Adrenal gland (tissue), 12 donors: ENCODE measurements around the gene EPS8L2. TPM values are rescaled to one million over a fixed set of nuclear protein-coding genes. Genes with fewer than 3 reads are reported as not detected.

Source experiments
- DNase-seq, 7 donors: peaks; one replicate each; pipeline ENCODE4 v3.0.0-alpha.2; 2019 to 2020
- H3K27ac ChIP-seq, 5 donors: fragments of 200-600 bp; sonication (generic) in 4 of 5; 1 replicate in 3 of 5; 2 replicates in 2 of 5; pipeline versions ENCODE4 v1.5.1 to v1.8.0; 2016 to 2020; ENCODE audit warnings: mild to moderate bottlenecking in 1 of 5
- H3K27me3 ChIP-seq: fragments of 200-600 bp; 2 replicates; pipeline ENCODE4 v1.8.0; 2021
- H3K36me3 ChIP-seq, 2 donors: fragments of 200-600 bp; replicated peaks in 1 of 2; 1 replicate in 1 of 2; 2 replicates in 1 of 2; pipeline versions ENCODE4 v1.5.1 to v1.8.0; 2018 to 2022
- H3K4me1 ChIP-seq, 2 donors: fragments of 200-600 bp; replicated peaks in 1 of 2; 1 replicate in 1 of 2; 2 replicates in 1 of 2; pipeline versions ENCODE4 v1.5.1 to v1.8.0; 2018 to 2021
- H3K4me3 ChIP-seq, 4 donors: fragments of 200-600 bp; sonication (generic) in 3 of 4; one replicate each; pipeline ENCODE4 v1.5.1; 2016 to 2018
- H3K9me3 ChIP-seq, 3 donors: fragments of 200-600 bp; sonication (generic) in 1 of 3; replicated peaks in 1 of 3; 1 replicate in 2 of 3; 2 replicates in 1 of 3; pipeline versions ENCODE4 v1.5.1 to v1.8.0; 2016 to 2021
- POLR2A ChIP-seq, 2 donors: fragments of 450-650 bp; IDR thresholded peaks; one replicate each; pipeline ENCODE4 v1.6.1; 2017; ENCODE audit warnings: antibody characterized with exemption in 2 of 2, mild to moderate bottlenecking in 2 of 2, moderate library complexity in 1 of 2
- WGBS, 4 donors: extraction: QIAGEN DNeasy Blood & Tissue Kit in 2 of 4; methylation state at CpG; one replicate each; pipeline versions ENCODE4 v1.1.5 to v1.1.7; 2013 to 2017; 5-methylcytosine and 5-hydroxymethylcytosine counted together
- intact Hi-C, 2 donors: fragments of 100-400 bp; cut with DNase I; formaldehyde crosslinking; loops; one replicate each; pipeline versions ENCODE4 v1.14.1 to v1.15.0; 2022 to 2023
- polyA plus RNA-seq, 3 donors: library from polyadenylated mRNA; stranded (reverse); fragments of 200-250 nt in 2 of 3; fragments of 350-450 nt in 1 of 3; fragmentation: Illumina TruSeq in 1 of 3; extraction: RNeasy Lipid Tissue Mini Kit (QIAGEN cat#74804) in 1 of 3; gene quantifications; one replicate each; pipeline ENCODE4 v1.2.3, GENCODE V29; 2013 to 2014
- total RNA-seq, 9 donors: library from RNA; depleted of rRNA in 4 of 9; stranded (reverse); fragments of >200 nt in 4 of 9; fragments of 120-200 nt in 1 of 9; fragmentation: NEBNext Ultra II Directional in 1 of 9; extraction: Animal tissue kit (Norgen Biotek cat#: 25700) in 1 of 9; gene quantifications; one replicate each; pipeline versions ENCODE4 v1.1.0 to v1.2.4, GENCODE V29; 2013 to 2023
- TF ChIP-seq, protein P1 (sequence below), 6 experiments: fragments of 450-650 bp in 4 of 6; fragments of 200-600 bp in 2 of 6; sonication (generic) in 1 of 6; IDR thresholded peaks; 1 replicate in 5 of 6; 2 replicates in 1 of 6; pipeline versions ENCODE4 v1.5.1 to v1.8.0; 2016 to 2021; ENCODE audit warnings: antibody characterized with exemption in 6 of 6, mild to moderate bottlenecking in 2 of 6, moderate library complexity in 1 of 6
- donor health status: healthy with polysubstance abuse.
- donor health status: Bipolar disorder and iron deficiency.
- donor health status: DM: yes; HTN: yes; CAD: no.
- donor health status: DM: no; HTN: no; CAD: no.
- donor health status: DM: no; HTN: no; CAD: no.
- donor health status: DM: yes; HTN: yes; CAD: no.

The EPS8L2 gene
- total and polyA plus RNA-seq, 12 donors: 2.7 to 57.7 (median 33.0) TPM

DNA sequence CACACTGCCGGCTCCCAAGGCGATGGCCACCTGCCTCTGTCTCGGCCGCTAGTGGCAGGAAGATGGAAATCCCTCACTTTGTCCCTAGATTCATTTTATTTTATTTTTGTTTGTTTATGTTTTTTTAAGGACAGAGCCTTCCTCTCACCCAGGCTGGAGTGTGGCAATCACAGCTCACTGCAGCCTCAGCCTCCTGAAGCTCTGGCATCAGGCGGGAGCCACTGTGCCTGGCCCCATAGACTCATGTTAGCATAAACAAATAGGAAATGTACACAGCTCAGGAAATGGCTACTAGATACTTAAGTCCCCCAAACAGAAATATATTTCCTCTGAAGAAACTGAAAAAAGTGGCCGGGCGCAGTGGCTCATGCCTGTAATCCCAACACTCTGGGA is 6.9 kb upstream of the EPS8L2 start:
- TF ChIP-seq POLR2A (IDR thresholded peaks at IDR 0.05): no peak
- TF ChIP-seq, protein P1, sequence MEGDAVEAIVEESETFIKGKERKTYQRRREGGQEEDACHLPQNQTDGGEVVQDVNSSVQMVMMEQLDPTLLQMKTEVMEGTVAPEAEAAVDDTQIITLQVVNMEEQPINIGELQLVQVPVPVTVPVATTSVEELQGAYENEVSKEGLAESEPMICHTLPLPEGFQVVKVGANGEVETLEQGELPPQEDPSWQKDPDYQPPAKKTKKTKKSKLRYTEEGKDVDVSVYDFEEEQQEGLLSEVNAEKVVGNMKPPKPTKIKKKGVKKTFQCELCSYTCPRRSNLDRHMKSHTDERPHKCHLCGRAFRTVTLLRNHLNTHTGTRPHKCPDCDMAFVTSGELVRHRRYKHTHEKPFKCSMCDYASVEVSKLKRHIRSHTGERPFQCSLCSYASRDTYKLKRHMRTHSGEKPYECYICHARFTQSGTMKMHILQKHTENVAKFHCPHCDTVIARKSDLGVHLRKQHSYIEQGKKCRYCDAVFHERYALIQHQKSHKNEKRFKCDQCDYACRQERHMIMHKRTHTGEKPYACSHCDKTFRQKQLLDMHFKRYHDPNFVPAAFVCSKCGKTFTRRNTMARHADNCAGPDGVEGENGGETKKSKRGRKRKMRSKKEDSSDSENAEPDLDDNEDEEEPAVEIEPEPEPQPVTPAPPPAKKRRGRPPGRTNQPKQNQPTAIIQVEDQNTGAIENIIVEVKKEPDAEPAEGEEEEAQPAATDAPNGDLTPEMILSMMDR (IDR thresholded peaks at IDR 0.05): no peak
- no peak for DNase-seq
- WGBS, 4 donors: 94 to 97% (median 95%) methylated on average over 7 of the region's 7 CpGs
- H3K36me3 ChIP-seq: no peaks in the 10 kb centered on the region
- no peaks in the 10 kb centered on the region for H3K9me3 ChIP-seq
- H3K4me3 ChIP-seq: no peak overlapping the region
- peaks cover 21 to 25% of the 10 kb centered on the region in 2 donors for H3K4me1 ChIP-seq
- intact Hi-C loops: no loop called here
- H3K27me3 ChIP-seq: no peaks in the 10 kb centered on the region
- no peak overlapping the region for H3K27ac ChIP-seq

- no peak for DNase-seq
- 83 to 100% (median 90%) methylated on average over 1 of the region's 1 CpG for WGBS, 4 donors
- H3K36me3 ChIP-seq: no peaks in the 10 kb centered on the region
- H3K4me3 ChIP-seq: no peak overlapping the region
- intact Hi-C loops: no loop called here
- H3K9me3 ChIP-seq: no peaks in the 10 kb centered on the region
- TF ChIP-seq POLR2A (IDR thresholded peaks at IDR 0.05): no peak
- H3K27ac ChIP-seq: no peak overlapping the region
- H3K27me3 ChIP-seq: no peaks in the 10 kb centered on the region
- H3K4me1 ChIP-seq: peaks cover 15 to 25% of the 10 kb centered on the region in 2 donors
Measured at GRCh38 chr11:699753-700152, 6.3 kb upstream of the EPS8L2 start.

DNA sequence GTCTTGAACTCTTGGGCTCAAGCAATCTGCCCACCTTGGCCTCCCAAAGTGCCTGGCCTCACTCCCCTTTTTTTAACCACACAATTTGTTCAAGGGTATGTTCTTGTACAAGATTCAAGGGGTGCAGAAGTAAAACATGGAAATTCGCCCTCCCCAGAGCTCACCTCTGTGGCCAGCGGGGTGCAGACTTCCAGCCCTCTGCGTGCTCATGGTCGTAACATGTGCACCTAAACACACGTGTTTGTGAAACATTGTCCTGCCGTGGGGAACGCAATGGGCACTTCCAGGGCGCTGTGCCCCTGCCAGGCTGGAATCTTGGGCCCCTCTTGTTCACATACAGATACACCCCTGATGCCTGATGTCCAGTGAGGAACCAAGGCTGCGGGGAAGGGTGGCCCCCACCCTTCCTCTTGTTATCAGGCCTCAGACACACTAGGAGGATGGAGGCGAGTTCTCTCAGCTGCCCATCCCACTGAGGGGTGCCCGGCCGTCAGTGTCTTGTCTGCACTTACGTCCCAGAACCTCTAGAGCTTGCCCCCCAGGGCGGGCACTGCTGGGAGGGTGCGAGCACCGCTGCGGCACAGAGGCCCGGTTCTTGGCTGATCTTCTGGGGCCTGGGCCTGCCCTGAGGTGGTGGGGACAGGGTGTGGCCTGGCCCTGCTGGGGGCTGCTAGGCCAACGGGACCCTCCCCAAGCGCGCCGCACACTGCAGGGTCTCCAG is 4.1 kb upstream of the EPS8L2 start:
- Histone ChIP-seq H3K27me3 (no peaks in the 10 kb centered on the region), H3K27ac (no peak overlapping the region), H3K9me3 (no peaks in the 10 kb centered on the region), H3K4me3 (no peak overlapping the region), H3K36me3 (no peaks in the 10 kb centered on the region), H3K4me1 (peaks cover 20 to 30% of the 10 kb centered on the region in 2 donors)
- peak in 1 of 7 donors; percentile 11 for DNase-seq
- WGBS, 4 donors: 95 to 96% (median 95%) methylated on average over 12 to 22 of the region's 22 CpGs
- TF ChIP-seq, protein P1 (IDR thresholded peaks at IDR 0.05): no peak
- no peak for TF ChIP-seq POLR2A (IDR thresholded peaks at IDR 0.05)
- intact Hi-C loops: no loop called here

- Histone ChIP-seq H3K27me3 (no peaks in the 10 kb centered on the region), H3K4me1 (peaks cover 22 to 26% of the 10 kb centered on the region in 2 donors), H3K4me3 (no peak overlapping the region), H3K9me3 (no peaks in the 10 kb centered on the region), H3K36me3 (no peaks in the 10 kb centered on the region), H3K27ac (peak overlapping the region in 2 of 5 donors; percentile 3 to 48)
- TF ChIP-seq, protein P1 (IDR thresholded peaks at IDR 0.05): no peak
- TF ChIP-seq POLR2A (IDR thresholded peaks at IDR 0.05): no peak
- peak in 2 of 7 donors; percentile 13 to 49 for DNase-seq
- 71 to 85% (median 77%) methylated on average over 14 to 26 of the region's 26 CpGs for WGBS, 4 donors
- intact Hi-C loops: no loop called here
Measured at GRCh38 chr11:702462-703461, 3.3 kb upstream of the EPS8L2 start.
